Effector memory CD4-positive, alpha-beta T cell (primary cell): ENCODE data around the gene LTF.
"Not testable (repeated sequence)": the region's sequence is repeated elsewhere in the genome, so short reads cannot be mapped to it uniquely, and the experiment has no call there.

Experiments used
- DNase-seq, 3 donors: peaks; one replicate each; pipeline ENCODE4 v3.0.0-alpha.2; 2020
- H3K27ac ChIP-seq: 2 replicates; pipeline ENCODE4 v1.7.0; 2013; ENCODE audit warnings: mild to moderate bottlenecking, low read length, moderate library complexity; ENCODE audit not compliant: insufficient read depth, poor library complexity, severe bottlenecking
- H3K27me3 ChIP-seq: replicated peaks from 2 replicates; pipeline ENCODE4 v1.7.0; 2013; ENCODE audit warnings: mild to moderate bottlenecking, low read length; ENCODE audit not compliant: insufficient read depth, control insufficient read depth, poor library complexity, severe bottlenecking
- H3K36me3 ChIP-seq: 2 replicates; pipeline ENCODE4 v1.7.0; 2013; ENCODE audit warnings: mild to moderate bottlenecking, low read length, moderate library complexity; ENCODE audit not compliant: control insufficient read depth, insufficient read depth
- H3K4me1 ChIP-seq: 2 replicates; pipeline ENCODE4 v1.7.0; 2013; ENCODE audit warnings: low read length, mild to moderate bottlenecking; ENCODE audit not compliant: control insufficient read depth, insufficient read depth, poor library complexity, severe bottlenecking
- H3K4me3 ChIP-seq: 2 replicates; pipeline ENCODE4 v1.7.0; 2013; ENCODE audit warnings: low read length, low read depth, mild to moderate bottlenecking; ENCODE audit not compliant: insufficient read depth, poor library complexity, severe bottlenecking
- H3K9me3 ChIP-seq: 2 replicates; pipeline ENCODE4 v1.7.0; 2013; ENCODE audit warnings: mild to moderate bottlenecking, low read length, moderate library complexity; ENCODE audit not compliant: control insufficient read depth

The LTF gene

GRCh38 chr3:46429250-46429649, 35.5 kb downstream of the LTF start:
- Histone ChIP-seq H3K4me3 (no peak overlapping the region), H3K9me3 (no peaks in the 10 kb centered on the region), H3K27ac (no peak overlapping the region), H3K27me3 (no peaks in the 10 kb centered on the region), H3K4me1 (no peaks in the 10 kb centered on the region), H3K36me3 (no peaks in the 10 kb centered on the region)
- no peak for DNase-seq

- Histone ChIP-seq H3K27me3 (no peaks in the 10 kb centered on the region), H3K4me3 (no peak overlapping the region), H3K4me1 (no peaks in the 10 kb centered on the region), H3K36me3 (no peaks in the 10 kb centered on the region), H3K9me3 (no peaks in the 10 kb centered on the region), H3K27ac (no peak overlapping the region)
- no peak for DNase-seq
These were observed 36.5 kb downstream of the LTF start for GRCh38 chr3:46427916-46428833.

DNA sequence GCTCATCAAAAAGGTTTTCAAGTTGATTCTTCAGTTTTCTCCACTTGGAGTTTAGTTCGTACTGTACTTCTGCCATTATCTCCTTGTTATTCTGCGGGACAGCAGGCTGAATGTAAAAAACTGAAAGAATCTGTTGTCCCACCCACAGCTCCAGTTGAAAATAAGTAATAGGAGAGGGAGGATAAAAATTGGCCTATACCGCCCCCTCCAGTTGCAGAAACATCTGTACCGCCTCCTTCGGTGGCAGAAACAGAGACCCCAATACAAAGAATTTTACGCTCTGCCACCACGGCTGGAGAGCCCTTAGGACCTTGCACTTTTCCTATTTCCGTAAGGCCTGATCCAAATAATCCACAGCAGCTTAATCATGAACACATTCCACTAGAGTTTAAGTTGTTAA, 37.3 kb downstream of the LTF start:
- H3K36me3 ChIP-seq, H3K27ac ChIP-seq, H3K4me1 ChIP-seq, DNase-seq, H3K27me3 ChIP-seq, H3K4me3 ChIP-seq, H3K9me3 ChIP-seq: not testable (repeated sequence)

DNA sequence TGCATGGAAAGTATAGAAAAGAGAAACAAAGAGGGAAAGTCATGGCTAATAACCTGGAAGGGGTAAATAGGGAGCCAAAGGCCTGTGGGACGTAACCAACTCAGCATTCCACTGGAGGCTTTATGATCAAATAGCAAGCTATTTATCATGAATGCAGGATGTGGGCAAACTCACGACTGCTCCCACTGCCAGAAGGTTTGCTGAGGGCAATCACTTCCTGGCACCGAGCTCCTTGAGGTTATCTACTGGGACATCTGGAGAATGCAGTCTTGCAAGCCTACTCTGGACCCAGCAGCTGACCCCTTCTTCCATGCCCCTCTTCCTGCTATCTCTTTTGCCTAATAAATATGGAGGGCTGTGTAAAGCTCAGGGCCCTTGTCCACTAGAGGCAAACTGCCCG, 38.2 kb downstream of the LTF start:
- H3K27ac ChIP-seq, H3K36me3 ChIP-seq, H3K9me3 ChIP-seq, H3K27me3 ChIP-seq, DNase-seq, H3K4me1 ChIP-seq, H3K4me3 ChIP-seq: not testable (repeated sequence)

- Histone ChIP-seq H3K9me3 (no peaks in the 10 kb centered on the region), H3K27me3 (no peaks in the 10 kb centered on the region), H3K4me1 (no peaks in the 10 kb centered on the region), H3K36me3 (no peaks in the 10 kb centered on the region), H3K4me3 (no peak overlapping the region), H3K27ac (no peak overlapping the region)
- no peak for DNase-seq
These were observed 41.1 kb downstream of the LTF start for GRCh38 chr3:46423588-46423987.

GRCh38 chr3:46422617-46423016, 42.1 kb downstream of the LTF start:
- no peak overlapping the region for H3K4me3 ChIP-seq
- H3K27ac ChIP-seq = no peak overlapping the region
- H3K27me3 ChIP-seq = no peaks in the 10 kb centered on the region
- no peaks in the 10 kb centered on the region for H3K36me3 ChIP-seq
- H3K9me3 ChIP-seq = no peaks in the 10 kb centered on the region
- H3K4me1 ChIP-seq = no peaks in the 10 kb centered on the region
- DNase-seq = no peak

DNA sequence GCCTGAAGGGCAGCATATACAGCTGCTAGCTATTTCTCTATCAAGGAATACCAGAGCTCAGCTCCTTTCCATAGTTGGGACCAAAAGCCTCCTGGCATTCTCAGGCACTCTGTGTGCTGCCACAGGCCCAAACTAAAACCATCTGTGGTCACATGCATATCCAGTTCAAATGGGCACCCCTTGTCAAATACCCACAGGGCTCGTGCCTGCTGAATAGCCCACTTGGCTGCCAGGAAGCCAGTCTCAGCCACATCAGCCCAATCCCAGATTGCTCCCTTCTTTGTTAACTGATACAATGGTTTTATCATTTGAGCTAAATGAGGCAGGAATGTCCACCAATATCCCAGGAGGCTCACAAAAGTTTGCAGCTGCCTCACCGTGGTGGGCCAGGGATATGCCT, 43.8 kb downstream of the LTF start:
- no peak overlapping the region for H3K27ac ChIP-seq
- H3K4me3 ChIP-seq = no peak overlapping the region
- no peaks in the 10 kb centered on the region for H3K9me3 ChIP-seq
- no peaks in the 10 kb centered on the region for H3K4me1 ChIP-seq
- H3K36me3 ChIP-seq = no peaks in the 10 kb centered on the region
- DNase-seq = no peak
- H3K27me3 ChIP-seq = no peaks in the 10 kb centered on the region

GRCh38 chr3:46419816-46420215, 44.9 kb downstream of the LTF start:
- Histone ChIP-seq H3K4me1 (no peaks in the 10 kb centered on the region), H3K36me3 (no peaks in the 10 kb centered on the region), H3K9me3 (no peaks in the 10 kb centered on the region), H3K4me3 (no peak overlapping the region), H3K27me3 (no peaks in the 10 kb centered on the region), H3K27ac (no peak overlapping the region)
- no peak for DNase-seq

DNA sequence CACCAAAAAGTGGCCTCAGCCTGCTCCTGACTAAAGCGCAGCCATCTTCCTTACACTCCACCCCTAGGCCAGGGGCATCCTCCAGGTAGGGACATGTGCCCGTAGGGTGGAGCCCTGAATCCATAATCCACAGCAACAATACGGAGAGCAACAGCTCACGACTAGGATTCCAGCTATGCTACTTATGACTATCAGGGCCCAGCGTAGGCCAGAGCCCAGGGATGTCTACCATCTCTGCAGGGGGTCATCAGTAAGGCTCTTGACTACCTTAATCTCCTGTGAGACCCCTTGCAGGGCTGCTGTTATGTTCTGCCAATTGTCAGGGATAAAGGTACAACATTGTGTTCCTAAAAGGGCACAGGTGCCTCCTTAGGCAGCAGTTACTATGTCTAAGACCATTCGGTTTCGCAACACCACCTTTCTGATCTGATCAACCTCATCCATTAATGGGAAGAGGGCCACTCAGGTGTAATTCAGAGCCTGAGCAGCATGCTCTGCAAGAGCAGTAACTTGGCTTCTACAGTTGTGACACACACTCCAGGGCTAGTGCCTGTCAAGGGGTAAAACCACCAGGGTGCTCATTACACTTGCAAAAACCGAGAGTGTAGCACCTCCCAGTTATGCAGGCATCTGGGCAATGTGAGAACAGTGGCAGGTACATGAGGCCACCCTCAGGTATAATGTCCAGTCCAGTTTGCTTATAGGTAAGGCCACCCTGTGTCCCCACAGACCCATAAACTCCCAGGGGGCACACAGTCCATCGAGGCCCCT, 46.7 kb downstream of the LTF start:
- Histone ChIP-seq H3K27me3 (no peaks in the 10 kb centered on the region), H3K4me1 (no peaks in the 10 kb centered on the region), H3K36me3 (no peaks in the 10 kb centered on the region), H3K27ac (no peak overlapping the region), H3K4me3 (no peak overlapping the region), H3K9me3 (no peaks in the 10 kb centered on the region)
- DNase-seq = no peak

GRCh38 chr3:46416811-46417510, 47.7 kb downstream of the LTF start:
- no peaks in the 10 kb centered on the region for H3K27me3 ChIP-seq
- no peak for DNase-seq
- H3K9me3 ChIP-seq = no peaks in the 10 kb centered on the region
- no peak overlapping the region for H3K4me3 ChIP-seq
- no peaks in the 10 kb centered on the region for H3K36me3 ChIP-seq
- H3K4me1 ChIP-seq = no peaks in the 10 kb centered on the region
- H3K27ac ChIP-seq = no peak overlapping the region
